Body of pancreas (tissue), 4 donors: ENCODE data around the gene SPIRE1. TPM values are rescaled to one million over a fixed set of nuclear protein-coding genes. Genes with fewer than 3 reads are reported as not detected.
A peak's percentile ranks its signal among the peaks of the same experiment; 100 is the strongest.

Experiments
- ATAC-seq: fragments of 150-250 bp; one replicate; pipeline ENCODE4 v1.9.1; 2016
- DNase-seq, 4 donors: peaks; one replicate each; pipeline ENCODE4 v3.0.0-alpha.2; 2019
- H3K27ac ChIP-seq, 4 donors: fragments of 200-600 bp; sonication (generic); 1 replicate in 3 of 4; 2 replicates in 1 of 4; pipeline versions ENCODE4 v1.5.1 to v1.6.1; 2016 to 2019; ENCODE audit warnings: mild to moderate bottlenecking in 1 of 4, mixed read lengths in 1 of 4, moderate library complexity in 1 of 4
- H3K27me3 ChIP-seq, 2 donors: fragments of 200-600 bp; sonication (generic); one replicate each; pipeline ENCODE4 v1.6.0; 2016; ENCODE audit warnings: mild to moderate bottlenecking in 1 of 2
- H3K36me3 ChIP-seq, 2 donors: fragments of 200-600 bp; sonication (generic); replicated peaks in 1 of 2; 2 replicates each; pipeline ENCODE4 v1.5.1; 2016; ENCODE audit warnings: low read depth in 2 of 2; ENCODE audit not compliant: insufficient read depth in 1 of 2
- H3K4me1 ChIP-seq: fragments of 200-600 bp; sonication (generic); one replicate; pipeline ENCODE4 v1.6.0; 2016
- H3K4me3 ChIP-seq, 2 donors: fragments of 200-600 bp; sonication (generic); 1 replicate in 1 of 2; 2 replicates in 1 of 2; pipeline ENCODE4 v1.5.1; 2016 to 2019
- H3K9me3 ChIP-seq, 3 donors: fragments of 200-600 bp; sonication (generic); 1 replicate in 2 of 3; 2 replicates in 1 of 3; pipeline ENCODE4 v1.5.1; 2016
- POLR2A ChIP-seq, 3 donors: fragments of 450-650 bp; IDR thresholded peaks; one replicate each; pipeline ENCODE4 v1.6.1; 2016; ENCODE audit warnings: antibody characterized with exemption in 3 of 3, mild to moderate bottlenecking in 2 of 3
- WGBS, 2 donors: methylation state at CpG; one replicate each; pipeline ENCODE4 v1.1.5; 2017; 5-methylcytosine and 5-hydroxymethylcytosine counted together
- intact Hi-C: fragments of 100-400 bp; cut with DNase I; formaldehyde crosslinking; loops from one replicate; pipeline ENCODE4 v1.15.1; 2023
- total RNA-seq, 2 donors: library from RNA; depleted of rRNA; stranded (reverse); fragments of >200 nt; gene quantifications; one replicate each; pipeline ENCODE4 v1.1.0, GENCODE V29; 2016
- TF ChIP-seq, protein P1 (sequence below), 7 experiments: fragments of 450-650 bp in 4 of 7; fragments of 200-600 bp in 3 of 7; sonication (generic) in 3 of 7; IDR thresholded peaks; one replicate each; pipeline ENCODE4 v1.5.1; 2016 to 2019; ENCODE audit warnings: antibody characterized with exemption in 7 of 7

Gene SPIRE1
- total RNA-seq, 2 donors from 2014 or later, result 8.2 to 15.0 TPM

GRCh38 chr18:12625241-12625640 is 32.7 kb downstream of the SPIRE1 start:
- H3K4me3 ChIP-seq, result no peak overlapping the region
- H3K9me3 ChIP-seq, result no peaks in the 10 kb centered on the region
- ATAC-seq (no peak), DNase-seq (no peak)
- intact Hi-C loops, result no loop called here
- H3K27me3 ChIP-seq, result no peaks in the 10 kb centered on the region
- H3K36me3 ChIP-seq, result no peaks in the 10 kb centered on the region
- TF ChIP-seq, protein P1, sequence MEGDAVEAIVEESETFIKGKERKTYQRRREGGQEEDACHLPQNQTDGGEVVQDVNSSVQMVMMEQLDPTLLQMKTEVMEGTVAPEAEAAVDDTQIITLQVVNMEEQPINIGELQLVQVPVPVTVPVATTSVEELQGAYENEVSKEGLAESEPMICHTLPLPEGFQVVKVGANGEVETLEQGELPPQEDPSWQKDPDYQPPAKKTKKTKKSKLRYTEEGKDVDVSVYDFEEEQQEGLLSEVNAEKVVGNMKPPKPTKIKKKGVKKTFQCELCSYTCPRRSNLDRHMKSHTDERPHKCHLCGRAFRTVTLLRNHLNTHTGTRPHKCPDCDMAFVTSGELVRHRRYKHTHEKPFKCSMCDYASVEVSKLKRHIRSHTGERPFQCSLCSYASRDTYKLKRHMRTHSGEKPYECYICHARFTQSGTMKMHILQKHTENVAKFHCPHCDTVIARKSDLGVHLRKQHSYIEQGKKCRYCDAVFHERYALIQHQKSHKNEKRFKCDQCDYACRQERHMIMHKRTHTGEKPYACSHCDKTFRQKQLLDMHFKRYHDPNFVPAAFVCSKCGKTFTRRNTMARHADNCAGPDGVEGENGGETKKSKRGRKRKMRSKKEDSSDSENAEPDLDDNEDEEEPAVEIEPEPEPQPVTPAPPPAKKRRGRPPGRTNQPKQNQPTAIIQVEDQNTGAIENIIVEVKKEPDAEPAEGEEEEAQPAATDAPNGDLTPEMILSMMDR (IDR thresholded peaks at IDR 0.05), result no peak
- TF ChIP-seq POLR2A (IDR thresholded peaks at IDR 0.05), result no peak
- no peak overlapping the region for H3K27ac ChIP-seq
- H3K4me1 ChIP-seq, result no peaks in the 10 kb centered on the region
- WGBS, 2 donors, result 90 to 99% methylated on average over 4 of the region's 4 CpGs

DNA sequence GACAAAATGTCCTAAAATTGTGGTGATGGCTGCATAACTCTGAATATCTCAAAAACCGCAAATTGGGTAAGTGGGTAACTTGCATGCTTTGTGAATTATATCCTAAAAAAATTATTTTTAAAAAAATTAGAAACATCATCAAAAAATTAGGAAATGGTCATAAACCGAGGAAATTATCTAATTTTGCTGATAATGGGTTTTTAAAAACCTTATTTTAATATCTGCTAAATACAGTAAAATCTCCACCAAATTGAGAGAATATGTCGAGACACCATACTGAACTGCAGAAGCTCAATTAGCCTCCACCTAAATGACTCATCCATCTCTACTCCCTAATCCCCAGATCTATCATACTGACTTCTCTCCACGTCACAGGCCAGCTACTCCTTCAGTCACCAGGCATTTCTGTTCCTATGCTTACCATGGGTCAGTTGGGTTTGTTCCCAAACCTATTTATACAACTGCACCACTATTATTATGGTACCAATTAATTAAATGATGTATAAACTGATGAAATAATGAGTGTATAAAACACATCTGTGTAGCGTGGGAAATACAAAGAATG is 36.1 kb downstream of the SPIRE1 start:
- Histone ChIP-seq H3K27me3 (no peaks in the 10 kb centered on the region), H3K4me3 (no peak overlapping the region), H3K9me3 (no peaks in the 10 kb centered on the region), H3K4me1 (no peaks in the 10 kb centered on the region), H3K36me3 (no peaks in the 10 kb centered on the region), H3K27ac (no peak overlapping the region)
- ATAC-seq (no peak), DNase-seq (no peak)
- TF ChIP-seq, protein P1 (IDR thresholded peaks at IDR 0.05), result no peak
- TF ChIP-seq POLR2A (IDR thresholded peaks at IDR 0.05), result no peak
- intact Hi-C loops, result no loop called here
- WGBS, 2 donors, result 96 to 98% methylated on average over 5 of the region's 5 CpGs

- intact Hi-C loops, result no loop called here
- H3K9me3 ChIP-seq, result no peaks in the 10 kb centered on the region
- no peaks in the 10 kb centered on the region for H3K36me3 ChIP-seq
- H3K27me3 ChIP-seq, result no peaks in the 10 kb centered on the region
- H3K4me1 ChIP-seq, result no peaks in the 10 kb centered on the region
- WGBS, 2 donors, result 63 to 68% methylated on average over 2 of the region's 2 CpGs
- no peak overlapping the region for H3K4me3 ChIP-seq
- no peak for ATAC-seq
- no peak overlapping the region for H3K27ac ChIP-seq
- TF ChIP-seq, protein P1 (IDR thresholded peaks at IDR 0.05), result no peak
- no peak for TF ChIP-seq POLR2A (IDR thresholded peaks at IDR 0.05)
- DNase-seq, result no peak
Observed at GRCh38 chr18:12615748-12616147, 42.2 kb downstream of the SPIRE1 start.

GRCh38 chr18:12608301-12608700 is 49.6 kb downstream of the SPIRE1 start:
- Histone ChIP-seq H3K9me3 (no peaks in the 10 kb centered on the region), H3K36me3 (no peaks in the 10 kb centered on the region), H3K4me1 (peaks cover 17% of the 10 kb centered on the region), H3K4me3 (no peak overlapping the region), H3K27ac (peak overlapping the region in 1 of 4 donors; percentile 2), H3K27me3 (no peaks in the 10 kb centered on the region)
- DNase-seq, result no peak
- no peak for TF ChIP-seq POLR2A (IDR thresholded peaks at IDR 0.05)
- TF ChIP-seq, protein P1 (IDR thresholded peaks at IDR 0.05), result no peak
- WGBS, 2 donors, result 18 to 20% methylated on average over 1 of the region's 1 CpG
- intact Hi-C loops, result no loop called here
- no peak for ATAC-seq
